Activated naive CD4-positive, alpha-beta T cell treated with anti-CD3 and anti-CD28 coated beads for 36 hours (primary cell): ENCODE measurements around the gene MEX3D. TPM values are rescaled to one million over a fixed set of nuclear protein-coding genes. Genes with fewer than 3 reads are reported as not detected.

Experiments
- CTCF ChIA-PET: fragments of 350-600 bp; sonication (Branson Sonifier 250); formaldehyde crosslinking; loops from one replicate; lab custom pipeline; 2021; ENCODE audit warnings: antibody characterized with exemption; lab: Charles Lee
- DNase-seq: peaks from one replicate; pipeline ENCODE4 v3.0.0-alpha.2; 2020
- H3K27ac Mint-ChIP-seq: one replicate; pipeline ENCODE4 v1.8.0; 2021; ENCODE audit warnings: mild to moderate bottlenecking, mixed read lengths
- H3K27me3 Mint-ChIP-seq: one replicate; pipeline ENCODE4 v1.8.0; 2021; ENCODE audit warnings: low read depth, mixed read lengths
- H3K36me3 Mint-ChIP-seq: one replicate; pipeline ENCODE4 v1.8.0; 2021; ENCODE audit warnings: low read depth, mixed read lengths
- H3K4me1 Mint-ChIP-seq: one replicate; pipeline ENCODE4 v1.8.0; 2021; ENCODE audit warnings: low read depth, mixed read lengths
- H3K4me3 Mint-ChIP-seq: one replicate; pipeline ENCODE4 v1.8.0; 2021; ENCODE audit warnings: mild to moderate bottlenecking, moderate library complexity, mixed read lengths
- H3K9me3 Mint-ChIP-seq: one replicate; pipeline ENCODE4 v1.8.0; 2021; ENCODE audit warnings: mixed read lengths
- intact Hi-C: fragments of 100-400 bp; cut with micrococcal nuclease; formaldehyde crosslinking; loops from one replicate; pipeline ENCODE4 v1.15.1; 2023
- total RNA-seq, 2 experiments: library from RNA; stranded (reverse); gene quantifications; one replicate each; pipeline ENCODE4 v1.2.3, GENCODE V29; 2021

The MEX3D gene
- total RNA-seq, 2 experiments from 2014 or later = 2.0 to 2.1 TPM

GRCh38 chr19:1507763-1508506, 60.2 kb downstream of the MEX3D start:
- Mint-ChIP-seq H3K36me3 (no peaks in the 10 kb centered on the region), H3K27ac (peak overlapping the region; percentile 20), H3K9me3 (no peaks in the 10 kb centered on the region), H3K27me3 (peaks cover 15% of the 10 kb centered on the region), H3K4me3 (peak overlapping the region; percentile 77), H3K4me1 (peaks cover 21% of the 10 kb centered on the region)
- peak; percentile 89 for DNase-seq
- intact Hi-C loops = loop anchor here (1.0 kb wide), 1 partner anchor 18 kb away; the partner anchor contains the start of gene PCSK4
- CTCF ChIA-PET = no interaction called here

- no peak overlapping the region for H3K27ac Mint-ChIP-seq
- intact Hi-C loops = loop anchor here (1.0 kb wide), 1 partner anchor 17 kb away; the partner anchor contains the start of gene PCSK4
- no peak overlapping the region for H3K4me3 Mint-ChIP-seq
- H3K27me3 Mint-ChIP-seq = peaks cover 20% of the 10 kb centered on the region
- no peaks in the 10 kb centered on the region for H3K9me3 Mint-ChIP-seq
- H3K4me1 Mint-ChIP-seq = peaks cover 19% of the 10 kb centered on the region
- DNase-seq = no peak
- no peaks in the 10 kb centered on the region for H3K36me3 Mint-ChIP-seq
- CTCF ChIA-PET = no interaction called here
Observed at GRCh38 chr19:1507192-1507660, 60.9 kb downstream of the MEX3D start.

DNA sequence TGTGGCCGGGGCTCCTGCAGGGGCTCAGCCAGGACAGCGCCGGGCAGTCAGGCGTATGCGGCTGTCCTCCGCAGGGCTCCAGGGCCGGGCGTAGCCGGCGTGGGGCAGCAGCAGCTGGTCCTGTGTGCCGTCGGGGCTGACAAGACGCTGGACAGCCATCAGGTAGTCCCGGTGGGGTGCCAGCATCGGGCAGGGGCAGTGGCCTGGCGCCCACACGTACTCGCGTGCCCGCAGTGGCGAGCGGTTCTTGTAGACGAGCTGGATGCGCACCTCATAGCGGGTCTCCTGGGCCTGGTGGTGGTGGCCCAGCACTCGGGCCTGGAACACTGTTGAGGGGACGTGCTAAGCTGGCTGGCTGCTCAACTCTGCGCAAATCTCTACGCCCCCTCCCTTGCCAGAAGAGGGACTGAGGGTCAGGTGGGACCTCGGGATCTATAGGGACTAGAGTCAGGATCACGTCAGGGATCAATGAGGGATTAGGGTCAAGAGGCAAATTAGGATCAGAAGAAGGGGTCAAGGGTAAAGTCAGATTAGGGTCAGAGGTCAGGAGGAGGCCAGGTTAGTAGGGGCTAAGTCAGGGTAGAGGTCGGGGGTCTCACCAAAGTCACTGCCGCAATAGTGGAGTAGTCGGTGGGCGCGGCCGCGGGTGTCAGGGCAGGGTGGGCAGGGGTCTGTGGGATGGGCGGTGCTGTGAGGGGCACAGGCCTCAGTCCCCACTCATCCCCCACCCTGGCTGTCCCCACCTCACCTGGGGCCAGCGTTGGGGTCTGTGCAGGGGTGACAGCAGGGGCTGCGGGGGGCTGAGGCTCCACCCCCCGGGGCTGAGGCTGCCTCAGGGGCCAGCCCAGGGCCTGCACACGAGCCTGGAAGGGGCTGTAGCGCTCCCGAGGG, 61.9 kb downstream of the MEX3D start:
- H3K36me3 Mint-ChIP-seq = no peaks in the 10 kb centered on the region
- CTCF ChIA-PET = interaction anchor here (1.0 kb wide), 1 partner anchor 24 kb away, joined by 3 read pairs; no protein-coding TSS in a partner anchor
- intact Hi-C loops = no loop called here

DNA sequence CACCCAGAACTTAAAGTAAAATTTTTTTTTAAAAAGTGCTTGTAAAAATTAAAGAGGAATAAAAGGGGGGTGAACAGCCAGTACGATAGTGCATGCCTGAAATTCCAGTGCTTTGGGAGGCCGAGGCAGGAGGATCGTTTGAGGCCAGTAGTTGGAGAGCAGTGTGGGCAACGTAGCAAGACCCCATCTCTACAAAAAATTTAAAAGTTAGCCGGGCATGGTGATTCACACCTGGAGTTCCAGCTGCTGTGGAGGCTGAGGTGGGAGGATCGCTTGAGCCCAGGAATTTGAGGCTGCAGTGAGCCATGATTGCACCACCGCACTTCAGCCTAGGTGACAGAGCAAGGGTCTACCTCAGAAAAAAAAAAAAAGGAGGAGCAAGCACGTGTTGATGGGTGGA, 63.1 kb downstream of the MEX3D start:
- Mint-ChIP-seq H3K4me1 (peaks cover 17% of the 10 kb centered on the region), H3K9me3 (no peaks in the 10 kb centered on the region), H3K27me3 (peaks cover 16% of the 10 kb centered on the region), H3K36me3 (no peaks in the 10 kb centered on the region), H3K27ac (no peak overlapping the region), H3K4me3 (no peak overlapping the region)
- intact Hi-C loops = no loop called here
- DNase-seq = no peak
- CTCF ChIA-PET = interaction anchor here (0.6 to 2.7 kb wide), 2 partner anchors 12 to 215 kb away, joined by 3 to 7 read pairs; no protein-coding TSS in a partner anchor

More for the DNA sequence above, 61.9 kb downstream of the MEX3D start:
- Mint-ChIP-seq H3K4me3 (no peak overlapping the region), H3K27ac (no peak overlapping the region), H3K9me3 (no peaks in the 10 kb centered on the region), H3K27me3 (peaks cover 19% of the 10 kb centered on the region), H3K4me1 (peaks cover 18% of the 10 kb centered on the region)
- DNase-seq = no peak

Other genes with a start within 250 kb of the MEX3D start
- gene NDUFS7, start 184.4 kb downstream of the MEX3D start, total RNA-seq = 100 to 1,000 TPM; 138 to 148 TPM
- gene GAMT, start 166.8 kb downstream of the MEX3D start, total RNA-seq = 10 to 100 TPM; 23.5 to 25.0 TPM
- 100 to 1,000 TPM; 253 to 265 TPM for gene DAZAP1, start 160.7 kb downstream of the MEX3D start, total RNA-seq
- 1,000 to 10,000 TPM; 1,902 to 1,906 TPM for gene RPS15, start 129.9 kb downstream of the MEX3D start, total RNA-seq
- gene APC2, start 118.2 kb downstream of the MEX3D start, total RNA-seq = under 1 TPM; 0.07 to 0.12 TPM
- gene C19orf25, start 89.1 kb downstream of the MEX3D start, total RNA-seq = 10 to 100 TPM; 17.5 to 20.8 TPM
- gene PCSK4, start 78.0 kb downstream of the MEX3D start, total RNA-seq = 1 to 10 TPM; 1.5 to 1.7 TPM
- 1 to 10 TPM; 1.3 to 1.6 TPM for gene REEP6, start 77.1 kb downstream of the MEX3D start, total RNA-seq
- 1 to 10 TPM in 1 of 2 experiments, under 1 TPM in 1; 0.95 to 1.6 TPM for gene ADAMTSL5, start 55.3 kb downstream of the MEX3D start, total RNA-seq
- gene PLK5, start 44.2 kb downstream of the MEX3D start, total RNA-seq = not detected
- gene MBD3, start 24.5 kb upstream of the MEX3D start, total RNA-seq = 10 to 100 TPM; 58.1 to 63.7 TPM
- gene UQCR11, start 37.1 kb upstream of the MEX3D start, total RNA-seq = 100 to 1,000 TPM; 281 to 293 TPM
- gene TCF3, start 84.3 kb upstream of the MEX3D start, total RNA-seq = 10 to 100 TPM; 84.8 to 86.7 TPM
- not detected for gene ONECUT3, start 185.2 kb upstream of the MEX3D start, total RNA-seq
- gene ATP8B3, start 244.0 kb upstream of the MEX3D start, total RNA-seq = 1 to 10 TPM; 6.1 to 8.4 TPM